Stimulated activated CD8-positive, alpha-beta memory T cell treated with anti-CD3 and anti-CD28 coated beads, Interleukin-12 subunit alpha, Interleukin-12 subunit beta, amount 100 ng/mL, for 24 hours (primary cell): ENCODE results near the gene SDK2.
"Not testable (repeated sequence)": the region's sequence is repeated elsewhere in the genome, so short reads cannot be mapped to it uniquely, and the experiment has no call there.

ENCODE experiments used
- DNase-seq: peaks from one replicate; pipeline ENCODE4 v3.0.0-alpha.2; 2020; ENCODE audit errors: extremely low read depth

SDK2 gene

GRCh38 chr17:73485130-73485529, 159.1 kb downstream of the SDK2 start:
- no peak for DNase-seq

GRCh38 chr17:73482894-73483293, 161.4 kb downstream of the SDK2 start:
- no peak for DNase-seq

- no peak for DNase-seq
Observed at GRCh38 chr17:73482251-73482716, 162.0 kb downstream of the SDK2 start.

- DNase-seq = no peak
Observed at GRCh38 chr17:73481676-73482075, 162.6 kb downstream of the SDK2 start.

GRCh38 chr17:73480740-73481139, 163.5 kb downstream of the SDK2 start:
- DNase-seq = no peak

GRCh38 chr17:73478768-73479424, 165.3 kb downstream of the SDK2 start:
- DNase-seq = no peak

- no peak for DNase-seq
Observed at GRCh38 chr17:73478334-73478733, 165.9 kb downstream of the SDK2 start.

GRCh38 chr17:73476890-73477350, 167.3 kb downstream of the SDK2 start:
- no peak for DNase-seq

GRCh38 chr17:73474370-73474988, 169.8 kb downstream of the SDK2 start:
- DNase-seq = no peak

- DNase-seq = not testable (repeated sequence)
Observed at GRCh38 chr17:73472715-73473114, 171.5 kb downstream of the SDK2 start.

GRCh38 chr17:73471924-73472323, 172.3 kb downstream of the SDK2 start:
- DNase-seq = no peak

- DNase-seq = no peak
Observed at GRCh38 chr17:73470316-73470826, 173.9 kb downstream of the SDK2 start.

GRCh38 chr17:73469311-73469710, 174.9 kb downstream of the SDK2 start:
- no peak for DNase-seq

- DNase-seq = no peak
Observed at GRCh38 chr17:73468221-73468620, 176.0 kb downstream of the SDK2 start.

GRCh38 chr17:73467651-73468050, 176.6 kb downstream of the SDK2 start:
- no peak for DNase-seq

GRCh38 chr17:73466704-73467433, 177.4 kb downstream of the SDK2 start:
- no peak for DNase-seq

GRCh38 chr17:73465953-73466230, 178.4 kb downstream of the SDK2 start:
- no peak for DNase-seq

GRCh38 chr17:73465130-73465952, 178.9 kb downstream of the SDK2 start:
- DNase-seq = no peak

- DNase-seq = no peak
Observed at GRCh38 chr17:73464447-73464846, 179.8 kb downstream of the SDK2 start.

GRCh38 chr17:73463821-73464220, 180.4 kb downstream of the SDK2 start:
- no peak for DNase-seq

GRCh38 chr17:73462823-73463222, 181.4 kb downstream of the SDK2 start:
- no peak for DNase-seq

- no peak for DNase-seq
Observed at GRCh38 chr17:73459980-73460379, 184.3 kb downstream of the SDK2 start.
